Measurements from ENCODE around the gene MCHR1. TPM values are rescaled to one million over a fixed set of nuclear protein-coding genes. Genes with fewer than 3 reads are reported as not detected.

The MCHR1 gene
- total and polyA plus RNA-seq, 4 donors = 0.23 to 2.4 (median 1.1) TPM

GRCh38 chr22:40636380-40637182 is 42.7 kb upstream of the MCHR1 start, which contains the start of gene MRTFA (continued):
- peak; percentile 68 for TF ChIP-seq REST (IDR thresholded peaks at IDR 0.05)
- peak; percentile 69 for TF ChIP-seq TAF1 (conservative IDR thresholded peaks at IDR 0.05)
- TF ChIP-seq FOXA1 (IDR thresholded peaks at IDR 0.05) = no peak
- peak; percentile 91 for TF ChIP-seq ATF3 (IDR thresholded peaks at IDR 0.05)
- TF ChIP-seq NR2F2 (IDR thresholded peaks at IDR 0.05) = peak; percentile 64
- TF ChIP-seq YY1 (IDR thresholded peaks at IDR 0.05) = peak; percentile 77
- peak in 1 of 2 donors; percentile 51 for TF ChIP-seq EGR1 (IDR thresholded peaks at IDR 0.05; ENCODE audit: low read depth in 2 of 2)
- peak; percentile 94 for TF ChIP-seq SP1 (IDR thresholded peaks at IDR 0.05)
- peak; percentile 98 to 99 for TF ChIP-seq JUND (IDR thresholded peaks at IDR 0.05)
- TF ChIP-seq RXRA (IDR thresholded peaks at IDR 0.05) = peak; percentile 75 to 86
- no peak for TF ChIP-seq FOXA2 (IDR thresholded peaks at IDR 0.05)

GRCh38 chr22:40637183-40638150 is 41.8 kb upstream of the MCHR1 start:
- WGBS = 27% methylated on average over 46 of the region's 46 CpGs
- no peaks in the 10 kb centered on the region for H3K36me3 ChIP-seq (ENCODE audit: control insufficient read depth in 4 of 4, insufficient read depth in 3 of 4, low read depth in 1 of 4, low read length in 3 of 4)
- peak overlapping the region; percentile 87 to 91 for H3K27ac ChIP-seq (ENCODE audit: low read depth in 1 of 2, low read length in 2 of 2)
- peak overlapping the region; percentile 72 to 91 (median 87) for H3K4me3 ChIP-seq (ENCODE audit: low read depth in 1 of 3, low read length in 3 of 3)
- no peaks in the 10 kb centered on the region for H3K27me3 ChIP-seq (ENCODE audit: control insufficient read depth in 4 of 4, insufficient read depth in 4 of 4, low read length in 3 of 4)
- H3K4me1 ChIP-seq (ENCODE audit: control insufficient read depth in 4 of 4, insufficient read depth in 4 of 4, low read length in 3 of 4) = peaks cover 4 to 16% (median 12%) of the 10 kb centered on the region in 4 donors
- no peaks in the 10 kb centered on the region for H3K9me3 ChIP-seq (ENCODE audit: control insufficient read depth in 4 of 4, low read length in 3 of 4)
- no peak for TF ChIP-seq SP1 (IDR thresholded peaks at IDR 0.05)
- TF ChIP-seq RXRA (IDR thresholded peaks at IDR 0.05) = peak; percentile 19 to 23
- TF ChIP-seq GABPA (IDR thresholded peaks at IDR 0.05 in 1 of 2, conservative IDR thresholded peaks at IDR 0.05 in 1 of 2) = peak in 1 of 2 donors; percentile 14
- DNase-seq (ENCODE audit: low spot score) = peak; percentile 40
- peak overlapping the region; percentile 94 to 96 for H3K9ac ChIP-seq (ENCODE audit: low read depth in 1 of 2, low read length in 2 of 2)

- no peaks in the 10 kb centered on the region for H3K36me3 ChIP-seq (ENCODE audit: control insufficient read depth in 4 of 4, insufficient read depth in 3 of 4, low read depth in 1 of 4, low read length in 3 of 4)
- H3K9ac ChIP-seq (ENCODE audit: low read depth in 1 of 2, low read length in 2 of 2) = no peak overlapping the region
- no peak overlapping the region for H3K27ac ChIP-seq (ENCODE audit: low read depth in 1 of 2, low read length in 2 of 2)
- H3K9me3 ChIP-seq (ENCODE audit: control insufficient read depth in 4 of 4, low read length in 3 of 4) = no peaks in the 10 kb centered on the region
- H3K27me3 ChIP-seq (ENCODE audit: control insufficient read depth in 4 of 4, insufficient read depth in 4 of 4, low read length in 3 of 4) = no peaks in the 10 kb centered on the region
- peaks cover 4 to 16% (median 12%) of the 10 kb centered on the region in 4 donors for H3K4me1 ChIP-seq (ENCODE audit: control insufficient read depth in 4 of 4, insufficient read depth in 4 of 4, low read length in 3 of 4)
- no peak overlapping the region for H3K4me3 ChIP-seq (ENCODE audit: low read depth in 1 of 3, low read length in 3 of 3)
- no peak for DNase-seq (ENCODE audit: low spot score)
- 98% methylated on average over 17 of the region's 17 CpGs for WGBS
- no peak for TF ChIP-seq CTCF (IDR thresholded peaks at IDR 0.05; ENCODE audit: low read depth, low read length, missing input control)
- TF ChIP-seq EGR1 (IDR thresholded peaks at IDR 0.05; ENCODE audit: low read depth in 2 of 2) = no peak
- no peak for TF ChIP-seq ZBTB33 (IDR thresholded peaks at IDR 0.05)
- TF ChIP-seq JUND (IDR thresholded peaks at IDR 0.05) = no peak
- no peak for TF ChIP-seq HNF4A (conservative IDR thresholded peaks at IDR 0.05)
- no peak for TF ChIP-seq RXRA (IDR thresholded peaks at IDR 0.05)
- TF ChIP-seq SP1 (IDR thresholded peaks at IDR 0.05) = no peak
- TF ChIP-seq MAX (IDR thresholded peaks at IDR 0.05) = no peak
- TF ChIP-seq GABPA (IDR thresholded peaks at IDR 0.05 in 1 of 2, conservative IDR thresholded peaks at IDR 0.05 in 1 of 2) = no peak
- TF ChIP-seq FOXA1 (IDR thresholded peaks at IDR 0.05) = no peak
These were observed 41.0 kb upstream of the MCHR1 start for GRCh38 chr22:40638261-40638660.
